Measurements from ENCODE around the gene CLSTN2.

The CLSTN2 gene

GRCh38 chr3:140159646-140160045, 224.7 kb downstream of the CLSTN2 start:
- DNase-seq = no peak

DNA sequence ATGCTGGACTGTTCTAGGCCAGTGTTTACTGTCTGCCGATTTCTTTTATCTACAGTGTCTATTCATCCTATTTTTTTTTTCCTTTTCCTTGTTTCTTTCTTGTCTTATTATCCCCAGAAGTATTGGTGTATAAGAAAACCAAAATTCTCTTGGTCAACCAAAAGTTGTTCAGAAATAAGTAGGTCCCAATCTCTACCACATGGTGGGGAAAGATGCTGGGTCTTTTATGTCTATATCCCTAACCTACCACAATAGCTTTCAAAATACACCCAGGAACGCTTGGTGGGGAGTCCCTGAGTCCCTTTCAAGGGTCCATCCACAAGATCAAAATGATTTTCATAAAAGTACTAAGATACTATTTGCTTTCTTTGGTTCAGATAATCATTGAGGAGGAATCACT, 225.6 kb downstream of the CLSTN2 start:
- no peak for DNase-seq

DNA sequence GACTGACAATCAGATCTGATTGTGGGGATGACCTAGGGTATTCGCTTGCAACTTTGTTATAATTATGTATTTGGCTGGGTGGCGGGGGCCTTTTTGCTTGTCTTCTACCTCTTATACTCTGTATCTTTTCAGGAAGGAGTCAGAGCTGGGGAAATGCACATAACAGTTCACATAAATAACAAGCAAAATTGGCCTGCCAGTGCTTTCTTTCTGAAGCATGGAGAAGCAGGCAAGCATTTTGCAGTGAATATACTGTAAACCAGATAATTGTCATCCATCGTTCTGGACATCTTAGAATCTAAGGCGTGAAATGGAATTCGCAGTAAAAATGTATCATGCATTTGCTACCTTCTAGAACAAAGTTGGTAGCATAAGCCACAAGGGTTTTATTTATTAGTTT, 227.6 kb downstream of the CLSTN2 start:
- DNase-seq = no peak

DNA sequence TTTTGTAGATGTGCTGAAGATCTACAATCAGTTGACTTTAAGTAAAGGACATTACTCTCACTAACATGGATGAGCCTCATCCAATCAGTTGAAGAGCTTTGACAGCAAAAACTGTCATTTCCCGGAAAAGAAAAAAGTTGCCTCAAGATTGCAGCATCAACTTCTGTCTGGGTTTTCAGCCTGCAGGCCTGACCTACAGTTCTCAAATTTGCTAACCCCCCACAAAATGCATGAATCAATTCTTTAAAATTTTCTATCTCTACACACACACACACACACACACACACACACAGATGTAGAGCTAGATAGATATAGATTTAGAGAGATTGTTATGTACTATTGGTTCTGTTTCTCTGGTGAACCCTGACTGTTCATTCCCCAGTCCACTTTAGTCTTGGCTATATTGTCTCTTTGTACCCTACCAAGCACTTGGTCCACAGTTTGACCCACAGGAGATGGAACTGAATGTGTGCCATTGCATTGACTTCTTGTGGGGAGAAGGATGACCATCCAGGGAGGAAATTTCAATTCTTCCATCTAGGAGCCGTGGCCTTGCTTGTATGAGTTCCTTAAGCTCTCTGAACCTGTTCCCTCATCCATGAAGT, 228.3 kb downstream of the CLSTN2 start:
- no peak for DNase-seq

- no peak for DNase-seq
Measured at GRCh38 chr3:140164156-140164555, 229.2 kb downstream of the CLSTN2 start.

GRCh38 chr3:140164922-140165590, 230.1 kb downstream of the CLSTN2 start:
- no peak for DNase-seq

- DNase-seq = no peak
Measured at GRCh38 chr3:140165781-140166180, 230.8 kb downstream of the CLSTN2 start.

GRCh38 chr3:140166861-140167599, 232.0 kb downstream of the CLSTN2 start:
- DNase-seq = no peak

DNA sequence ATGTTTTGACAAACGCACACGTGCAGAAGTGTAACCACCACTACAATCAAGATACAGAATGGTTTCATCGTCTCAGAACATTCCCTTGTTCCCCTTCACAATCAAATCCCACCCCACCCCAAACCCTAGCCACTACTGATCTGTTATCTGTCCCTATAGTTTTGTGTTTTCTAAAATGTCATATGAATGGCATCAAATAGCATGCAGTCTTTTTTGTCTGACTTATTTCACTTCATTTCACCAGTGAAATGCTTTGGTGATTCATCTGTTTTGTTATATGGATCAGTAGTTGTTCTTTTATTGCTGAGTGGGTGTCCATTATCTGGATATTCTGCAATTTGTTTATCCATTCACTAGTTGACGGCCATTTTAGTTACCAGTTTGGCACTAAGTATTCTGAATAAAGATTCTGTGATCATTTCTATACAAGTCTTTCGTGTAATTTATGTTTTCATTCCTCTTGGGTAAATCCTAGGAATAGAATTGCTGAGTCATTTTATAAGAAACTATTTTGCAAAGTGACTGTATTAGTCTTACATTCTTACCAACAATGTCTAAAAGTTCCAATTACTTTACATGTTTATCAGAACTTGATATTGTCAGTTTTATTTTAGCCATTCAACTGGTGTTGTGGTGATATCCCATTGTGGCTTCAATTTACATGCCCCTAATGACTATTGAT, 232.8 kb downstream of the CLSTN2 start:
- DNase-seq = no peak

DNA sequence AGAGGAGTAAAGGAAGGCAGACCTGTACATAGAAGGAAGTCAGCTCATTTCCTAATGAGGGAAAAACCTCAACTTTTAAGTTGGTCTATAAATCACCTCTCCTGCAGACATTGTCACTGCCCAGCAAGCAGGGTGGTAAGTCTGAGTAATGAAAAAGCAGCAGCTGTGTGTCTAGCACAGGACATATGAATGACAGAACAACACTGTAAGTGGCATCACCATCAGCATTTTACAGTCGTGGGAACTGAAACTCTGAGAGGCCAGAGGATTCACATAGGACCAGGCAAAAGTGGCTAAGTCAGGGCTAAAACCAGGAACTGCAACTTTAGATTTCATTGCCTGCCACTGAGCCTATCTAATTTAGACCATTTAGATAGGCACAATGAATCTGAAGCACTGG, 235.6 kb downstream of the CLSTN2 start:
- no peak for DNase-seq

DNA sequence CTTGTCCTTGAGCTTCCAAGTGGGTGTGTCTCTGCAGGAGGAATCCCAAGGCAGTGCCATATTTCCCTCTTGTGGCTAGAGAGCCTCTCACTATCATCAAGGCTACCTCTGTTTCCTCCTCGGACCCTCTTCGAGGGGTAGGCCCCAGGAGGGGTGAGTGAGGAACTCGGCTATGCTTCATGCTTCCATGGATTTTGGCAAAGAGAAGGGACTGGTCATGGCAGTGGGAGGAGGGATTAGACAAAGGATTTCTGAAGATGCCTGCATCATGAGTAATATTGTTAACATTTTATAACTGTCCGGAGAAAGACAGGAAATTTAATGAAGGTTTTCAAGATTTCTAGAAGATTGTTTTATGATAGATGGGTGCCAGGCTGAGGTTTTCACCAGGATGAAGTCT, 241.5 kb downstream of the CLSTN2 start:
- DNase-seq = no peak

DNA sequence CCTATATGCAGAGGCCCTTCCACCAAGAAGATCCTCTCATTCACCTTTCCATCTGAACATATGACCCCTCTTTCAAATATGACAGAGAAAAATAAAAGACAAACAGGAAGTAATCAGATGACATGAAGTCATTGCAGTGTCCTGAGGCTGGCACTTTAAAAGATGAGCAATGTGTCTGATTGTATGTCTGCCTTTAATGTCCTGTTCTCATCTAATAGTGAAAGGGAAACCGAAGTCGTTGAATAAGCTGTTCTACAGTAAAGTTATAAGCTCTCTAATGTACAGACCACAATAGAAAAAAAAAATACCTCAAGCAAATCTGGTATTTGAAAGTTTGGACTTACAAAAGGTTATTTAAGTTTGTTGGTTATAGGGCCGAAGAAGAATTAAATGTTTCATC, 243.0 kb downstream of the CLSTN2 start:
- no peak for DNase-seq

- DNase-seq = no peak
Measured at GRCh38 chr3:140178482-140178881, 243.5 kb downstream of the CLSTN2 start.

GRCh38 chr3:140180603-140181002, 245.6 kb downstream of the CLSTN2 start:
- no peak for DNase-seq

DNA sequence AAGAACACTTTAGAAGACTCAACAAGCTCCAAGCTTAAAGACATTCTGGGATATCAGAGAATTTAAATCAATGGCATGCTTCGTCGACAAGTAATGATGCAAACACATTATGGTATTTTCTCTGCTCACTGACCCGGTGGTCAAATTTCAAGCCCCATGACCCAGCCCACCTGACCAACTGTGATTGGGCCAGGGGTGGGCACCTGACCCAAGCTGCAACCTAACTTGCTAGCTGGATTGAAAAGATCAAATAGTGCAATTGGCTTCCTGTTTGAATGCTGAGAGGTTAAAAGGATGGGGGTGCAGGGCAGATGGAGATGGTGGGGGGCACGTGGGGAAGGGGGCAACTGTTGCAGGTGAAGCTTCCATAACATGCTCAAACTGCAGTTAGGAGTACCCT, 250.4 kb downstream of the CLSTN2 start:
- DNase-seq = no peak

GRCh38 chr3:140186421-140186920, 251.5 kb downstream of the CLSTN2 start:
- no peak for DNase-seq

DNA sequence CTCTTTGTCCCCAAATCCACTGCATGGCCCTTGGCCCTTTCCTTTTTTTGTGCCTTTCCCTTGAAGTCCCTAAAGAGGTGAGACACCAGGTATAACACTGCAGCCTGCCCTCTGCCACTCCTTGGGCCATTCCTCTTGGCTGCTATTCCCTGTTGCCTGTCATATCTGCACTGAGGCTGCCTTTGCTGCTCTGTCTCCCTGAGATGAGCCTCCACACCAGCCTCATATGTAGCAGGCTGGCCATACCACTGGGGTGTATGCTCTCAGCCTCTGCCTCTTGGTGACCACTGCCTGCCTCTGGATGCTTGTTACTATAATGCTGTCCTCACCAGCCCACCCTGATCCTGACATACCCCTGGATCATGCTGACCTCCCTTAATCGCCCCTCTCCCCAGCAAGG, 252.0 kb downstream of the CLSTN2 start:
- no peak for DNase-seq

- DNase-seq = no peak
Measured at GRCh38 chr3:140187656-140188221, 252.8 kb downstream of the CLSTN2 start.

DNA sequence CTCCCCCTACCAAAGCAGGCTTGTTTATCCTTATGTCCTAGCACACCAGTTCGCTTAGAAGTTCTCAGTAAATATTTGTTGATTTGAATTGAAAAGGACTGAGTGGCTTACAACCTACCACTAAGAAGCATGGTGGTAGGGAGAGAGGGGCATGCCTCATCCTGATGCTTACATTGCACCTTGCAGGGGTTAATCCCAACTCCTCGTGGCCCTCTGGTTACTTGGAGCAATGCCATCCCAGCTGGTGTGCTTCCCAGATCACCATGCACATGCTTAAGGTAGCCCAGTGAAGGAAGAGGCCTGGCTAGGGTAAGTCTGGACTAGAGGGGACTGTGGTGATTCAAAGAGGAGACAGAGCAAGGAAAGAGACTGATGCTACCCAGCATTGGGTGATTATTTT, 253.3 kb downstream of the CLSTN2 start:
- no peak for DNase-seq

DNA sequence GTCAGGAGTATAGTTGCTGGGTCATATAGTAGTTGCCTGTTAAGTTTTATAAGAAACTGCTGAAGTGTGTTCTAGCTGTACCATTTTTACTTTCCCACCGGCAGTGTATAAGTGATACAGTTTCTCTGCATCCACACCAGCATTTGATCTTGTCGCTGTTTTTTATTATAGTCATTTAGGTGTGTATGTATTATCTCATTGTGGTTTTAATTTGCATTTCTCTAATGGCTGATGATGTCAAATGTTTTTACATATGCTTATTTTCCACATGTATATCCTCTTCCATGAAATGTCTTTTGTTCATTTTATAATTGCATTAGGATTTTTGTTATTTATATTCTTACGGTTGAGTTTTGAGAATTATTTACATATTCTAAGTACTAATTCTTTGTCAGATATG, 254.3 kb downstream of the CLSTN2 start:
- DNase-seq = no peak

- no peak for DNase-seq
Measured at GRCh38 chr3:140189976-140190375, 255.0 kb downstream of the CLSTN2 start.

DNA sequence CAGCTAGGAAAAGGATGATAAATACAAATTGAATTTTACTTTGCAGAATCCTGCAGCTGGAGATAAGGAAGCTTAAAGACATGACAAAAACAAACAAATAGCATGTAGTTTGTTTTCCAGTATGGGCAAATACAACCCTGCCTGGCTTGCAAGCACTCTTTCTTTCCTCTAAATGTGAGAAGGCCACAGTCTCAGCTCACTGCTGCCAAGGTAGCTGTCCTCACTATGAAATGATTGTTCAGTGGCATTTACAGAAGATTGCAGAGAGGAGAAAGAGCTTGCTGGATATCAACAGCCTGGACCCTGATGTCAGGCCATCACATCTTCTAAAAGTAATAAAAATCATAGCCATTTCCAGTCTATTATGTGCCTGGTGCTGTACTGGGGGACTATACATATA, 262.0 kb downstream of the CLSTN2 start:
- no peak for DNase-seq

DNA sequence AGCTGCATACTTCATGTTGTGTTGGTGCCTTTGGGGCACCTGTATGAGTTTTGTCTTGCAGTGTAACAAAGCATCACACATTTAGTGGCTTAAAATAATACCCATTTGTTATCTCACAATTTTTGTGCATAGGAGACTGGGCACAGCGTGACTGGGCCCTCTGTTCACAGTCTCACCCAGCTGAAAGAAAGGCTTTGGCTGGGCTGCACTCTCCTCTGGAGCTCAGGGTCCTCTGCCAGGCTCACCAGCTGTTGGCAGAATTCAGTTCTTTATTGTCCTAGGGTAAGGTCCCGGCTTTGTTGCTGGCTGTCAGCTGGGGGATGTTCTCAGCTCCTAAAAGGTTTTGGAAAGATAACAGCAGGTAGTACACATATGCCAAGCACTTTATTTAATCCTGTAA, 263.3 kb downstream of the CLSTN2 start:
- DNase-seq = no peak
